Panc1 (cell line): ENCODE data around the gene RNF133. TPM values are rescaled to one million over a fixed set of nuclear protein-coding genes. Genes with fewer than 3 reads are reported as not detected.

Experiments used
- ATAC-seq: fragments of 200-7000 bp; cut with Tn5 transposase; 2 replicates; pipeline ENCODE4 v1.9.1; 2020; ENCODE audit warnings: mild to moderate bottlenecking, moderate library complexity
- BruUV-seq: library from RNA; stranded (reverse); fragments of 400-500 nt; replicated peaks from 2 replicates; lab custom pipeline; 2021; lab: Mats Ljungman, UMichigan
- CTCF ChIA-PET: fragments of 300-600 bp; sonication (Branson Sonifier 250); formaldehyde crosslinking; loops from one replicate; lab custom pipeline; 2022; ENCODE audit warnings: antibody characterized with exemption; lab: Charles Lee
- POLR2A ChIA-PET: fragments of 300-600 bp; sonication (Branson Sonifier 250); formaldehyde crosslinking; loops from one replicate; lab custom pipeline; 2022; ENCODE audit warnings: antibody characterized with exemption; lab: Charles Lee
- DNase-seq: peaks from one replicate; pipeline ENCODE4 v3.0.0-alpha.2; 2010; ENCODE audit warnings: low read depth, low spot score
- H3K27ac ChIP-seq: 2 replicates; pipeline ENCODE4 v1.5.1; 2011; ENCODE audit warnings: mild to moderate bottlenecking, low read length, inconsistent platforms
- H3K27me3 ChIP-seq: fragments of 200-500 bp; sonication (Bioruptor generic); 2 replicates; pipeline ENCODE4 v1.6.0; 2014; ENCODE audit warnings: low read length, inconsistent platforms; ENCODE audit not compliant: control insufficient read depth, insufficient read depth
- H3K36me3 ChIP-seq: fragments of 200-500 bp; sonication (Bioruptor generic); 2 replicates; pipeline ENCODE4 v1.5.1; 2014; ENCODE audit warnings: inconsistent platforms, mild to moderate bottlenecking, low read length, moderate library complexity; ENCODE audit not compliant: control insufficient read depth, insufficient read depth
- H3K4me1 ChIP-seq: 2 replicates; pipeline ENCODE4 v1.5.1; 2011; ENCODE audit warnings: inconsistent platforms, mild to moderate bottlenecking, low read length, moderate library complexity; ENCODE audit not compliant: control insufficient read depth, insufficient read depth
- H3K4me3 ChIP-seq, 2 experiments: 2 replicates each; pipeline ENCODE4 v1.5.1; 2011 to 2012; ENCODE audit warnings: low read depth in 2 of 2, low read length in 2 of 2, mild to moderate bottlenecking in 2 of 2, inconsistent platforms in 1 of 2, moderate library complexity in 1 of 2
- H3K9me3 ChIP-seq: fragments of 200-500 bp; sonication (Bioruptor generic); 2 replicates; pipeline ENCODE4 v1.5.1; 2014; ENCODE audit warnings: low read depth, mild to moderate bottlenecking, inconsistent platforms, low read length, moderate library complexity; ENCODE audit not compliant: control insufficient read depth, insufficient read depth
- in situ Hi-C: cut with HindIII; loops from 2 replicates; pipeline ENCODE4 v1.10.0; 2016; ENCODE audit warnings: low sequenced_read_pairs, low pct_unique_long_range_greater_than_20kb
- intact Hi-C: fragments of 100-400 bp; cut with micrococcal nuclease; formaldehyde crosslinking; loops from one replicate; pipeline ENCODE4 v1.10.0; 2022; ENCODE audit not compliant: unreplicated experiment
- total RNA-seq: library from RNA; stranded (reverse); gene quantifications from one replicate; pipeline ENCODE4 v1.2.1, GENCODE V29; 2021; ENCODE audit not compliant: unreplicated experiment
- TF ChIP-seq, protein P1 (sequence below): fragments of 450-650 bp; IDR thresholded peaks from 2 replicates; pipeline ENCODE4 v1.5.1; 2017; ENCODE audit warnings: mild to moderate bottlenecking

The RNF133 gene
- total RNA-seq, 1 experiment from 2014 or later, result not detected

DNA sequence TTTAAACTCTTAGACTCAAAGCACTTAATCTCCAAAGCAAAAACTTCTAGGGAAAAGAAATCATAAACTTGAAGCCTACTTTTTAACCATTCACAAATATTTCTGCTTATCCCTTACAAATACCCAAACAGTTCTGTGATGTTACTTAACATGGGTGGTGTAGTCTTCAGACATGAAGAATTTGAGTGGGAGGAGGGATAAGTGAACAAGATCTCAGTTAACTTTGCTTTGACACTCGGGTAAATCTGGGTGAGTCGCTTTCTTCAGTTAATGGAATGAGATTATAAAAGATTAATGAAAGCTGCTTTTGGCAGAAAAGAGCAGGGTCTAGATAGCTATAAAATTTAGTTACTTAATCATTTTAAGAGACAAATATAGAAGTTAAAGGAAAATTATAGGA is 47.5 kb downstream of the RNF133 start:
- no peaks in the 10 kb centered on the region for H3K36me3 ChIP-seq
- H3K27me3 ChIP-seq, result no peaks in the 10 kb centered on the region
- H3K4me3 ChIP-seq, result no peak overlapping the region
- H3K27ac ChIP-seq, result no peak overlapping the region
- intact Hi-C loops, result no loop called here
- no peaks in the 10 kb centered on the region for H3K4me1 ChIP-seq
- DNase-seq (no peak), ATAC-seq (no peak)
- ChIA-PET CTCF (no interaction called here), POLR2A (no interaction called here)
- BruUV-seq, result no TSS peak
- no peaks in the 10 kb centered on the region for H3K9me3 ChIP-seq
- TF ChIP-seq, protein P1, sequence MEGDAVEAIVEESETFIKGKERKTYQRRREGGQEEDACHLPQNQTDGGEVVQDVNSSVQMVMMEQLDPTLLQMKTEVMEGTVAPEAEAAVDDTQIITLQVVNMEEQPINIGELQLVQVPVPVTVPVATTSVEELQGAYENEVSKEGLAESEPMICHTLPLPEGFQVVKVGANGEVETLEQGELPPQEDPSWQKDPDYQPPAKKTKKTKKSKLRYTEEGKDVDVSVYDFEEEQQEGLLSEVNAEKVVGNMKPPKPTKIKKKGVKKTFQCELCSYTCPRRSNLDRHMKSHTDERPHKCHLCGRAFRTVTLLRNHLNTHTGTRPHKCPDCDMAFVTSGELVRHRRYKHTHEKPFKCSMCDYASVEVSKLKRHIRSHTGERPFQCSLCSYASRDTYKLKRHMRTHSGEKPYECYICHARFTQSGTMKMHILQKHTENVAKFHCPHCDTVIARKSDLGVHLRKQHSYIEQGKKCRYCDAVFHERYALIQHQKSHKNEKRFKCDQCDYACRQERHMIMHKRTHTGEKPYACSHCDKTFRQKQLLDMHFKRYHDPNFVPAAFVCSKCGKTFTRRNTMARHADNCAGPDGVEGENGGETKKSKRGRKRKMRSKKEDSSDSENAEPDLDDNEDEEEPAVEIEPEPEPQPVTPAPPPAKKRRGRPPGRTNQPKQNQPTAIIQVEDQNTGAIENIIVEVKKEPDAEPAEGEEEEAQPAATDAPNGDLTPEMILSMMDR, result no peak
- in situ Hi-C loops, result no loop called here

Other genes with a start within 250 kb of the RNF133 start
- gene RNF148, start 3.8 kb upstream of the RNF133 start, total RNA-seq, result not detected
- 1.6 TPM for gene CADPS2, start 187.3 kb upstream of the RNF133 start, total RNA-seq